ENCODE measurements around the gene PAK6. TPM values are rescaled to one million over a fixed set of nuclear protein-coding genes. Genes with fewer than 3 reads are reported as not detected.

Gene PAK6
- total RNA-seq, 4 donors from 2014 or later = 0.94 to 4.6 (median 1.6) TPM

DNA sequence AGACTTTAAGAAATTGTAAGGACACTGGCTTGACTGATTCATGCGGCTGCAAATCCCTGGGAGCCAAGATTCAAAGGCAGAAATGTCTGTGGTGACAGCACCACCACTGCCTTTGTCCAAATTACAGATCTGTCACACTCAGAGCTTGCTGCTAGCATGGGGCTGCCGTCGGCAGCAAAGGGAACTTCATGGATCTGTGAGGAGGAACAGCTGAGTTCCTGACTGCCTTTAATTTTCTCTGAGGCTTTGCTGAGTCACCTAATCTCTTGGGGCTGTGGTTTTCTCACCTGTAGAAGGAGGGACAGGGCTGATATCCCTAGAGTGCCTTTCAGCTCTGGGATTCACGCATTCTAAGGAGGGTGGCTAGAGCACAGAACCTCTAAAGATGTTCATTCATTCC, 4.1 kb upstream of the PAK6 start:
- H3K4me3 ChIP-seq = no peak overlapping the region
- no peak overlapping the region for H3K27ac ChIP-seq
- H3K4me1 ChIP-seq = peaks cover 0 to 12% (median 5%) of the 10 kb centered on the region in 3 donors
- TF ChIP-seq POLR2A (IDR thresholded peaks at IDR 0.05) (no peak), EP300 (IDR thresholded peaks at IDR 0.05) (no peak)
- H3K9me3 ChIP-seq = no peaks in the 10 kb centered on the region
- no peaks in the 10 kb centered on the region for H3K36me3 ChIP-seq
- peaks cover under 1% of the 10 kb centered on the region for H3K27me3 ChIP-seq
- 40 to 100% methylated on average over 1 to 3 of the region's 4 CpGs for WGBS, 2 donors (ENCODE audit: low coverage in 1 of 2)
- no peak for ATAC-seq

GRCh38 chr15:40235201-40235885, 3.5 kb upstream of the PAK6 start:
- peaks cover 5% of the 10 kb centered on the region for H3K27me3 ChIP-seq
- H3K4me3 ChIP-seq = no peak overlapping the region
- H3K27ac ChIP-seq = no peak overlapping the region
- no peaks in the 10 kb centered on the region for H3K9me3 ChIP-seq
- WGBS, 2 donors (ENCODE audit: low coverage in 1 of 2) = 82 to 100% methylated on average over 2 to 4 of the region's 4 CpGs
- ATAC-seq = no peak
- TF ChIP-seq POLR2AphosphoS5 (IDR thresholded peaks at IDR 0.05) (no peak), EP300 (IDR thresholded peaks at IDR 0.05) (no peak), POLR2A (IDR thresholded peaks at IDR 0.05) (no peak)
- TF ChIP-seq, protein P1, sequence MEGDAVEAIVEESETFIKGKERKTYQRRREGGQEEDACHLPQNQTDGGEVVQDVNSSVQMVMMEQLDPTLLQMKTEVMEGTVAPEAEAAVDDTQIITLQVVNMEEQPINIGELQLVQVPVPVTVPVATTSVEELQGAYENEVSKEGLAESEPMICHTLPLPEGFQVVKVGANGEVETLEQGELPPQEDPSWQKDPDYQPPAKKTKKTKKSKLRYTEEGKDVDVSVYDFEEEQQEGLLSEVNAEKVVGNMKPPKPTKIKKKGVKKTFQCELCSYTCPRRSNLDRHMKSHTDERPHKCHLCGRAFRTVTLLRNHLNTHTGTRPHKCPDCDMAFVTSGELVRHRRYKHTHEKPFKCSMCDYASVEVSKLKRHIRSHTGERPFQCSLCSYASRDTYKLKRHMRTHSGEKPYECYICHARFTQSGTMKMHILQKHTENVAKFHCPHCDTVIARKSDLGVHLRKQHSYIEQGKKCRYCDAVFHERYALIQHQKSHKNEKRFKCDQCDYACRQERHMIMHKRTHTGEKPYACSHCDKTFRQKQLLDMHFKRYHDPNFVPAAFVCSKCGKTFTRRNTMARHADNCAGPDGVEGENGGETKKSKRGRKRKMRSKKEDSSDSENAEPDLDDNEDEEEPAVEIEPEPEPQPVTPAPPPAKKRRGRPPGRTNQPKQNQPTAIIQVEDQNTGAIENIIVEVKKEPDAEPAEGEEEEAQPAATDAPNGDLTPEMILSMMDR (IDR thresholded peaks at IDR 0.05) = no peak
- H3K4me1 ChIP-seq = peaks cover 0 to 12% (median 5%) of the 10 kb centered on the region in 3 donors
- H3K36me3 ChIP-seq = no peaks in the 10 kb centered on the region

GRCh38 chr15:40239404-40239692, 485 bp downstream of the PAK6 start:
- H3K27ac ChIP-seq = no peak overlapping the region
- WGBS, 2 donors (ENCODE audit: low coverage in 1 of 2) = no CpG with 5 or more reads among the region's 5 CpGs

GRCh38 chr15:40239693-40240618, 1.1 kb downstream of the PAK6 start:
- no peaks in the 10 kb centered on the region for H3K9me3 ChIP-seq
- ATAC-seq = no peak
- H3K4me3 ChIP-seq = no peak overlapping the region
- peaks cover 0 to 12% (median 5%) of the 10 kb centered on the region in 3 donors for H3K4me1 ChIP-seq
- peaks cover 5% of the 10 kb centered on the region for H3K27me3 ChIP-seq
- TF ChIP-seq POLR2AphosphoS5 (IDR thresholded peaks at IDR 0.05) = no peak
- TF ChIP-seq, protein P1 (IDR thresholded peaks at IDR 0.05) = no peak
- TF ChIP-seq POLR2A (IDR thresholded peaks at IDR 0.05) = no peak
- TF ChIP-seq EP300 (IDR thresholded peaks at IDR 0.05) = no peak
- no peak overlapping the region for H3K27ac ChIP-seq
- WGBS, 2 donors (ENCODE audit: low coverage in 1 of 2) = 67% methylated on average over 8 of the region's 19 CpGs; no CpG with 5 or more reads in 1 of the 2 donors
- no peaks in the 10 kb centered on the region for H3K36me3 ChIP-seq

More at GRCh38 chr15:40239404-40239692, 485 bp downstream of the PAK6 start:
- Histone ChIP-seq H3K4me1 (peaks cover 0 to 12% (median 5%) of the 10 kb centered on the region in 3 donors), H3K36me3 (no peaks in the 10 kb centered on the region), H3K9me3 (no peaks in the 10 kb centered on the region), H3K27me3 (peaks cover 5% of the 10 kb centered on the region), H3K4me3 (peak overlapping the region in 1 of 2 donors; percentile 45)
- TF ChIP-seq POLR2A (IDR thresholded peaks at IDR 0.05) (no peak), POLR2AphosphoS5 (IDR thresholded peaks at IDR 0.05) (no peak), EP300 (IDR thresholded peaks at IDR 0.05) (no peak)
- TF ChIP-seq, protein P1 (IDR thresholded peaks at IDR 0.05) = no peak
- no peak for ATAC-seq

GRCh38 chr15:40240619-40241221, 1.9 kb downstream of the PAK6 start:
- TF ChIP-seq, protein P1 (IDR thresholded peaks at IDR 0.05) = no peak
- TF ChIP-seq EP300 (IDR thresholded peaks at IDR 0.05) (no peak), POLR2AphosphoS5 (IDR thresholded peaks at IDR 0.05) (no peak), POLR2A (IDR thresholded peaks at IDR 0.05) (no peak)
- Histone ChIP-seq H3K27me3 (peaks cover 5% of the 10 kb centered on the region), H3K36me3 (no peaks in the 10 kb centered on the region), H3K9me3 (no peaks in the 10 kb centered on the region), H3K4me1 (peaks cover 0 to 12% (median 5%) of the 10 kb centered on the region in 3 donors), H3K27ac (no peak overlapping the region), H3K4me3 (no peak overlapping the region)
- no peak for ATAC-seq
- WGBS, 2 donors (ENCODE audit: low coverage in 1 of 2) = 90% methylated on average over 2 of the region's 10 CpGs; no CpG with 5 or more reads in 1 of the 2 donors

Measured in gastroesophageal sphincter (tissue), 4 donors.